Measurements from ENCODE around the gene GPAM. TPM values are rescaled to one million over a fixed set of nuclear protein-coding genes. Genes with fewer than 3 reads are reported as not detected.

The GPAM gene
- total and polyA plus RNA-seq, 2 of the 8 experiments (the other 6 are each of a cell fraction or from before 2014, with no cell fraction given) = 5.5 to 15.5 TPM

- Histone ChIP-seq H3K4me1 (replicated peaks in 1 of 4; ENCODE audit: control insufficient read depth in 3 of 4, insufficient read depth in 4 of 4, low read length in 3 of 4) (no peaks in the 10 kb centered on the region), H3K36me3 (ENCODE audit: control insufficient read depth in 2 of 4, insufficient read depth in 4 of 4, low read length in 3 of 4) (peaks cover 0 to 4% (median 1%) of the 10 kb centered on the region in 4 experiments; a peak in 1 of 8 replicates), H3K56ac (replicated peaks; ENCODE audit: insufficient read length, low read depth, low read length) (no peak overlapping the region), H3K4me3 (ENCODE audit: extremely low read depth in 1 of 4, insufficient read depth in 2 of 4, low read depth in 3 of 4, low read length in 4 of 4) (no peak overlapping the region), H2BK120ac (replicated peaks; ENCODE audit: low read depth, low read length) (no peak overlapping the region), H4K8ac (ENCODE audit: extremely low read depth, insufficient read depth, low read length) (no peak overlapping the region), H3K79me2 (ENCODE audit: control insufficient read depth in 1 of 2, insufficient read depth in 2 of 2, low read length in 2 of 2) (no peaks in the 10 kb centered on the region), H3K9me3 (ENCODE audit: insufficient read depth in 2 of 2, low read depth in 1 of 2, low read length in 1 of 2) (no peaks in the 10 kb centered on the region), H4K20me1 (replicated peaks in 1 of 2; ENCODE audit: control insufficient read depth in 1 of 2, insufficient read depth in 2 of 2, low read length in 2 of 2) (no peaks in the 10 kb centered on the region), H2AFZ (ENCODE audit: low read length) (no peak overlapping the region), H2BK20ac (ENCODE audit: low read length) (no peak overlapping the region), H3K27ac (ENCODE audit: low read depth, low read length) (no peak overlapping the region), H3K14ac (ENCODE audit: insufficient read length) (no peak overlapping the region), H3K23me2 (ENCODE audit: low read depth, low read length) (peaks cover 1% of the 10 kb centered on the region; the same call in 1 of the 2 replicates), H3K4me2 (ENCODE audit: insufficient read depth in 1 of 2, low read depth in 2 of 2, low read length in 2 of 2) (no peak overlapping the region), H3K4ac (replicated peaks; ENCODE audit: insufficient read length, low read depth, low read length) (no peak overlapping the region), H3K27me3 (replicated peaks in 1 of 4; ENCODE audit: control insufficient read depth in 3 of 4, extremely low read depth in 1 of 4, insufficient read depth in 3 of 4, low read length in 3 of 4) (no peaks in the 10 kb centered on the region), H3K9ac (replicated peaks in 1 of 4; ENCODE audit: extremely low read depth in 1 of 4, low read depth in 3 of 4, low read length in 3 of 4) (no peak overlapping the region), H3K79me1 (ENCODE audit: low read depth, low read length) (no peaks in the 10 kb centered on the region), H3K18ac (ENCODE audit: extremely low read depth, low read length) (no peak overlapping the region), H2AK5ac (ENCODE audit: low read depth, low read length) (no peak overlapping the region), H2BK12ac (ENCODE audit: low read depth, low read length) (no peak overlapping the region), H2BK5ac (ENCODE audit: low read depth, low read length) (no peak overlapping the region), H3K23ac (ENCODE audit: insufficient read length) (no peak overlapping the region), H4K91ac (replicated peaks; ENCODE audit: insufficient read length, low read length) (no peak overlapping the region), H4K5ac (ENCODE audit: insufficient read length, low read depth, low read length) (no peak overlapping the region), H2BK15ac (ENCODE audit: low read length) (no peak overlapping the region)
- DNase-seq (ENCODE audit: low read depth in 1 of 2, low spot score in 2 of 2) (no peak), FAIRE-seq (no peak)
- POLR2A ChIA-PET (ENCODE audit: partially characterized antibody) = no interaction called here
- CTCF ChIA-PET (ENCODE audit: partially characterized antibody) = interaction anchor here (1.0 to 1.4 kb wide), 3 partner anchors 18 to 229 kb away, joined by 3 to 4 read pairs (median 3); partner anchors contain the start of gene ACSL5
- WGBS, 2 experiments (ENCODE audit: extremely low coverage in 1 of 2, insufficient coverage in 1 of 2, insufficient read length in 1 of 2, insufficient replicate concordance in 2 of 2, low coverage in 1 of 2, low lambda C conversion rate in 2 of 2, missing lambda C conversion rate in 1 of 2) = 91% methylated on average over 5 of the region's 5 CpGs; no CpG with 5 or more reads in 1 of the 2 experiments
- no peak for TF ChIP-seq RFX5 (IDR thresholded peaks at IDR 0.05; ENCODE audit: borderline replicate concordance, low read depth, low read length)
- no peak for TF ChIP-seq POU5F1 (IDR thresholded peaks at IDR 0.05; ENCODE audit: low read depth, low read length)
- no peak for TF ChIP-seq POLR2A (IDR thresholded peaks at IDR 0.05; ENCODE audit: control extremely low read depth in 1 of 2, low read depth in 2 of 2, low read length in 2 of 2)
- TF ChIP-seq JUND (IDR thresholded peaks at IDR 0.05; ENCODE audit: low read length) = no peak
- TF ChIP-seq RAD21 (IDR thresholded peaks at IDR 0.05 in 1 of 2, conservative IDR thresholded peaks at IDR 0.05 in 1 of 2; ENCODE audit: low read depth in 2 of 2, low read length in 2 of 2) = no peak
- no peak for TF ChIP-seq KDM1A (IDR thresholded peaks at IDR 0.05; ENCODE audit: borderline replicate concordance, low read length)
- TF ChIP-seq SIN3A (conservative IDR thresholded peaks at IDR 0.05 in 1 of 2, IDR thresholded peaks at IDR 0.05 in 1 of 2; ENCODE audit: low read depth in 1 of 2, low read length in 2 of 2) = no peak
- TF ChIP-seq BACH1 (IDR thresholded peaks at IDR 0.05; ENCODE audit: low read length) = no peak
- TF ChIP-seq ATF2 (IDR thresholded peaks at IDR 0.05; ENCODE audit: low read length) = no peak
- no peak for TF ChIP-seq ATF3 (IDR thresholded peaks at IDR 0.05; ENCODE audit: insufficient read depth, low read depth, low read length)
- TF ChIP-seq BCL11A (IDR thresholded peaks at IDR 0.05; ENCODE audit: low read depth in 2 of 2, low read length in 2 of 2) = no peak
- no peak for TF ChIP-seq SUZ12 (IDR thresholded peaks at IDR 0.05; ENCODE audit: low read length)
These were observed 38.3 kb downstream of the GPAM start for GRCh38 chr10:112145263-112145662.

Data from H1 (cell line).